Progenitor cell of endocrine pancreas (in vitro differentiated cells): ENCODE measurements around the gene SMIM30. TPM values are rescaled to one million over a fixed set of nuclear protein-coding genes. Genes with fewer than 3 reads are reported as not detected.
"Not testable (repeated sequence)": the region's sequence is repeated elsewhere in the genome, so short reads cannot be mapped to it uniquely, and the experiment has no call there.

Source experiments
- DNase-seq: peaks from one replicate; pipeline ENCODE4 v3.0.0; 2021; ENCODE audit warnings: low spot score; ENCODE audit not compliant: unreplicated experiment
- H3K27ac Mint-ChIP-seq: 2 replicates; pipeline ENCODE4 v1.8.0; 2021; ENCODE audit warnings: mild to moderate bottlenecking, moderate library complexity, mixed read lengths
- H3K27me3 Mint-ChIP-seq: 2 replicates; pipeline ENCODE4 v1.8.0; 2021; ENCODE audit warnings: mixed read lengths
- H3K36me3 Mint-ChIP-seq: 2 replicates; pipeline ENCODE4 v1.8.0; 2022; ENCODE audit warnings: mixed read lengths; ENCODE audit not compliant: insufficient read depth
- H3K4me1 Mint-ChIP-seq: 2 replicates; pipeline ENCODE4 v1.8.0; 2021; ENCODE audit warnings: low read depth, mixed read lengths
- H3K4me3 Mint-ChIP-seq: 2 replicates; pipeline ENCODE4 v1.8.0; 2021; ENCODE audit warnings: low read depth, mild to moderate bottlenecking, moderate library complexity, mixed read lengths
- H3K9me3 Mint-ChIP-seq: 2 replicates; pipeline ENCODE4 v1.8.0; 2021; ENCODE audit warnings: low read depth, mixed read lengths
- CTCF ChIP-seq: fragments of 200-600 bp; sonication (generic); IDR thresholded peaks from one replicate; pipeline ENCODE4 v1.5.0; 2021; ENCODE audit warnings: antibody characterized with exemption, mild to moderate bottlenecking; ENCODE audit not compliant: unreplicated experiment
- long read RNA-seq: library from polyadenylated mRNA; unstranded; transcript quantifications from one replicate; pipeline ENCODE4 v2.0.0, GENCODE V29; 2020
- total RNA-seq: library from RNA; stranded (reverse); gene quantifications from 2 replicates; pipeline ENCODE4 v1.2.1, GENCODE V29; 2021

SMIM30 gene
- 32.2 and 32.8 TPM in 2 replicates for total RNA-seq
- long read RNA-seq, transcript SMIM30-201 (3 exons, 1,070 nt), result major isoform, 13 of 20 reads
- long read RNA-seq, partial matches to known transcripts, result 0 of 20 reads
- long read RNA-seq, other reads (novel, unspliced or antisense), result 2 of 20 reads

GRCh38 chr7:113118074-113118959 is at the start of gene SMIM30:
Gene SMIM30 (minus strand): TSS chr7:113118554. CDS start chr7:113117578, 976 bp downstream.
- Mint-ChIP-seq H3K27me3 (peaks cover 13% of the 10 kb centered on the region), H3K27ac (peak within 1 kb of the TSS; percentile 88), H3K4me1 (peaks cover 7% of the 10 kb centered on the region), H3K36me3 (peaks cover 4% of the 10 kb centered on the region), H3K9me3 (no peaks in the 10 kb centered on the region), H3K4me3 (peak within 1 kb of the TSS; percentile 90)
- TF ChIP-seq CTCF, result no peak
- DNase-seq, result peak; percentile 75

DNA sequence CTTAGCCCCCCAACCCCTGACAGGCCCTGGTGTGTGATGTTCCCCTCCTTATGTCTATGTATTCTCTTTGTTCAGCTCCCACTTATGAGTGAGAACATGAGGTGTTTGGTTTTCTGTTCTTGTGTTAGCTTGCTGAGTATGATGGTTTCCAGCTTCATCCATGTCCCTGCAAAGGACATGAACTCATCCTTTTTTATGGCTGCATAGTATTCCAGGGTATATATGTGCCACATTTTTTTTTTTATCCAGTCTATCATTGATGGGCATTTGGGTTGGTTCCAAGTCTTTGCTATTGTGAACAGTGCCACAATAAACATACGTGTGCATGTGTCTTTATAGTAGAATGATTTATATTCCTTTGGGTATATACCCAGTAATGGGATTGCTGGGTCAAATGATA is 47.8 kb upstream of the SMIM30 start:
- H3K27ac Mint-ChIP-seq, H3K9me3 Mint-ChIP-seq, H3K4me3 Mint-ChIP-seq, H3K27me3 Mint-ChIP-seq, H3K36me3 Mint-ChIP-seq, H3K4me1 Mint-ChIP-seq, DNase-seq: not testable (repeated sequence)

DNA sequence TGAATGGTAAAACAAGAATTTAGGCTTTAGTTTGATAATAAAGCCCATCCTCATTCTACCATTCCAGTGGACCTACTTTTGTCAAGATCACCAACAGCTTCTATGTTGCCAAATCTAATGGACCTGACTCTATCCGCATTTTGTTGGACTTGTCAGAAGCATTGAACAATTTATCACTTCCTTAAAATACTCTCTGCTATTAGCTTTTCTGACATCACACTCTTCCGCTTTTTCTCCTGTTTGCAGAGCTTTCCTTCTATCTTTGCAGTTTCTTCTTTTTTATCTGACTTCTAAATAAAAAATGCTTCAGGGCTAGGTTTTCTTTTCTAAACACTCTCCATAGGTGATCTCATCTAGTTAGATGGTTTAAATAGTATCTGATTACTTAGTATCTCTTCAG is 42.7 kb upstream of the SMIM30 start:
- no peak for DNase-seq
- no peaks in the 10 kb centered on the region for H3K9me3 Mint-ChIP-seq
- no peak overlapping the region for H3K4me3 Mint-ChIP-seq
- H3K27me3 Mint-ChIP-seq, result no peaks in the 10 kb centered on the region
- H3K36me3 Mint-ChIP-seq, result no peaks in the 10 kb centered on the region
- H3K4me1 Mint-ChIP-seq, result no peaks in the 10 kb centered on the region
- H3K27ac Mint-ChIP-seq, result no peak overlapping the region
- TF ChIP-seq CTCF, result no peak

DNA sequence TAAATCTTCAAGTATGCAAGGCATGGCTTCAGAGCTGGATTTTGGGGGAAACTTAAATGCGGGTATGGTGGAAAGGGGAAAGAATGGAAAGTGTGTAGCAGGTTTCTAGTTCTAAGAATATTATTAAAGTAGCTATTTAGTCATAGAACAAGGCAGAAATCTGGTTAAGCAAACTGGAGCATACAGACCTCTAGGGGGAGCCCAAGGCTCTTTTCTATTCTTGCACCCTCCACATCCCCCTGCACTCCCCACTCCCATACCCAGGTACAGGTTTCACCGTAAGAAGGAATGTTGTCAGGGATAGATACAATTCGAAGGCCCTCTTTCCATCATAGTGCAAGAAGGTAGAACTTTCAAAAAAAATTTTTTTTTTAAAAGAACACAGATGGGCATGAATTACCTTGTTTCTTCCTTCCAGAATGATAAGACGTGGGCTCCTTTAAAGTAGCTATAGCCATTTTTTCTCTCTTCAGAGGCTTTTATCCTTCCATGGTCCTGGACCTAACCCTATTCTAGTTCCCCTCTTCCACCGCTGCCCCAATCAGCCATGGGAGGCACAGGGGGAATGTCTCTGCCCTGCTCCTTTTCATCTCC is 41.5 kb upstream of the SMIM30 start:
- TF ChIP-seq CTCF, result peak; percentile 69
- H3K36me3 Mint-ChIP-seq, result no peaks in the 10 kb centered on the region
- no peak overlapping the region for H3K27ac Mint-ChIP-seq
- H3K4me3 Mint-ChIP-seq, result no peak overlapping the region
- H3K4me1 Mint-ChIP-seq, result no peaks in the 10 kb centered on the region
- DNase-seq, result no peak
- H3K27me3 Mint-ChIP-seq, result peaks cover 3% of the 10 kb centered on the region
- no peaks in the 10 kb centered on the region for H3K9me3 Mint-ChIP-seq

DNA sequence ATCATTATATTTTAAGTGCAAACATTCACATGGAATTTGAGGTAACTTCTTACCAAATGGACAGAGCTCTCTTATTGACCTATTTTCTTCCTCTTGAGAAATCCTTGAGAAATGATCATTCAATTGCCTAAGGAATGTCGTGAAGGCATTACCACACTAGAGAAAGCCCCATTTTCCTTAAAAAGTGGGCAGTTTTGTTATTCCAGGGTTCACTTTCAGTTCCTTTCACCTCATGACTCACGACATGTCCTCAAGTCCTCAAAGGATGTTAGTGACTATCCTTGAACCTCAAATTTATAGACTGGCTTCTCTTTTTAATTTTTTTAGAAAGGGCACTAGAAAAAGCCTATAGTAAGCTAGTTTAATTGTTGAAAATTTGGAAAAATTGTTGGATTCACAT is 40.4 kb upstream of the SMIM30 start:
- no peak for TF ChIP-seq CTCF
- no peak for DNase-seq
- no peak overlapping the region for H3K4me3 Mint-ChIP-seq
- H3K36me3 Mint-ChIP-seq, result no peaks in the 10 kb centered on the region
- H3K27me3 Mint-ChIP-seq, result peaks cover 4% of the 10 kb centered on the region
- no peaks in the 10 kb centered on the region for H3K4me1 Mint-ChIP-seq
- H3K27ac Mint-ChIP-seq, result no peak overlapping the region
- H3K9me3 Mint-ChIP-seq, result no peaks in the 10 kb centered on the region
